ENCODE measurements around the gene HELLS. TPM values are rescaled to one million over a fixed set of nuclear protein-coding genes. Genes with fewer than 3 reads are reported as not detected.

HELLS gene
- total RNA-seq, 1 donor from 2014 or later, result 8.3 TPM

DNA sequence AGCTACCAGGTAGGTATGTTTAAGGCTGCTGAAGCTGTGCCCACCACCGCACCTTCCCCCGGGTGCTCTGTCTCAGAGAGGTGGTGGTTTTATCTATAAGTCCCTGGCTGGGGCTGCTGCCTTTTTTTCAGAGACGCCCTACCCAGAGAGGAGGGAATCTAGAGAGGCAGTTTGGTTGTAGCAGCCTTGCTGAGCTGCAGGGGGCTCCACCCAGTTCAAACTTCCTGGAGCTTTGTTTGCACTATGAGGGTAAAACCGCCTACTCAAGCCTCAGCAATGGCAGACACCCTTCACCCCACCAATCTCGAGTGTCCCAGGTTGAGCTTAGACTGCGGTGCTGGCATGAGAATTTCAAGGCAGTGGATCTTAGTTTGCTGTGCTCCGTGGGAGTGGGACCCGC is 94.3 kb downstream of the HELLS start:
- H3K27me3 ChIP-seq, result no peaks in the 10 kb centered on the region
- H3K4me1 ChIP-seq, result no peaks in the 10 kb centered on the region
- no peak overlapping the region for H3K27ac ChIP-seq
- H3K9me3 ChIP-seq, result no peaks in the 10 kb centered on the region
- DNase-seq (ENCODE audit: extremely low spot score in 2 of 2), result no peak
- no peak overlapping the region for H3K4me3 ChIP-seq
- intact Hi-C loops (cut with DNase I), result no loop called here
- H3K36me3 ChIP-seq, result no peaks in the 10 kb centered on the region
- no peak for TF ChIP-seq POLR2A (IDR thresholded peaks at IDR 0.05)
- TF ChIP-seq, protein P1, sequence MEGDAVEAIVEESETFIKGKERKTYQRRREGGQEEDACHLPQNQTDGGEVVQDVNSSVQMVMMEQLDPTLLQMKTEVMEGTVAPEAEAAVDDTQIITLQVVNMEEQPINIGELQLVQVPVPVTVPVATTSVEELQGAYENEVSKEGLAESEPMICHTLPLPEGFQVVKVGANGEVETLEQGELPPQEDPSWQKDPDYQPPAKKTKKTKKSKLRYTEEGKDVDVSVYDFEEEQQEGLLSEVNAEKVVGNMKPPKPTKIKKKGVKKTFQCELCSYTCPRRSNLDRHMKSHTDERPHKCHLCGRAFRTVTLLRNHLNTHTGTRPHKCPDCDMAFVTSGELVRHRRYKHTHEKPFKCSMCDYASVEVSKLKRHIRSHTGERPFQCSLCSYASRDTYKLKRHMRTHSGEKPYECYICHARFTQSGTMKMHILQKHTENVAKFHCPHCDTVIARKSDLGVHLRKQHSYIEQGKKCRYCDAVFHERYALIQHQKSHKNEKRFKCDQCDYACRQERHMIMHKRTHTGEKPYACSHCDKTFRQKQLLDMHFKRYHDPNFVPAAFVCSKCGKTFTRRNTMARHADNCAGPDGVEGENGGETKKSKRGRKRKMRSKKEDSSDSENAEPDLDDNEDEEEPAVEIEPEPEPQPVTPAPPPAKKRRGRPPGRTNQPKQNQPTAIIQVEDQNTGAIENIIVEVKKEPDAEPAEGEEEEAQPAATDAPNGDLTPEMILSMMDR (IDR thresholded peaks at IDR 0.05), result no peak
- no peak for TF ChIP-seq POLR2AphosphoS5 (IDR thresholded peaks at IDR 0.05; ENCODE audit: insufficient read depth in 1 of 2, low read depth in 1 of 2)

DNA sequence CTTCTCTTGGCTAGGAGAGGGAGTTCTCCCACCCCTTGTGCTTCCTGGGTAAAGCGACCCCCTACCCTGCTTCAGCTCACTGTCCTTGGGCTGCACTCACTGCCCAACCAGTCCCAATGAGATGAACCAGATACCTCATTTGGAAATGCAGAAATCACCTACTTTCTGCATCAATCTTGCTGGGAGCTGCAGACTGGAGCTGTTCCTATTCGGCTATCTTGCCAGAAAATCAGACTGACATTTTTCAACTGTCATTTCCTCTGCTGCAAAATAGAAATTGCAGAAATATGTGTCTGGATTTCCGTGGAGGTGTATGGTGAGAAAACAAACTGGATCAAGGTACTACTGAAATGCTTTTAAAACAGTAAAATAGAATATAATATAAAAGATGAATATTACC is 95.0 kb downstream of the HELLS start:
- intact Hi-C loops (cut with DNase I), result no loop called here
- DNase-seq (ENCODE audit: extremely low spot score in 2 of 2), result no peak
- TF ChIP-seq POLR2A (IDR thresholded peaks at IDR 0.05) (no peak), POLR2AphosphoS5 (IDR thresholded peaks at IDR 0.05; ENCODE audit: insufficient read depth in 1 of 2, low read depth in 1 of 2) (no peak)
- TF ChIP-seq, protein P1 (IDR thresholded peaks at IDR 0.05), result no peak
- Histone ChIP-seq H3K36me3 (no peaks in the 10 kb centered on the region), H3K27me3 (no peaks in the 10 kb centered on the region), H3K9me3 (no peaks in the 10 kb centered on the region), H3K27ac (no peak overlapping the region), H3K4me1 (no peaks in the 10 kb centered on the region), H3K4me3 (no peak overlapping the region)

DNA sequence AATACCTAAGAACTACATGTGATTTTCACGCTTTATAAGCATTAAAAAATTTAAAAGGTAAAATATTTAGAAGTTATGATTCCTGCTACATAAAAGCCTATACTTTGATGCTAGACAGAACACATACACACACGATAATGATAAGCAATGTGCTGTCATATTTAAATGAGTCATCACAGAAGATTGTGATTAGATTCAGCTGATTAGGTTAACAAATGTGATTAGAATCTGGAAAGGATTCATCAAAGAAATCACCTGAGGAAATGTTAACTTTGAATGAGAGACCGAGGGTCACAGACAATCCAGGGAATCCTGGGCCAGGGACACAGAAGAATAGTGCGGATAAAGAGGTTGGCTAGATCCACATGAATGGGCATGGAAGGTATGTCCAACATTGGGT is 95.9 kb downstream of the HELLS start:
- Histone ChIP-seq H3K4me1 (no peaks in the 10 kb centered on the region), H3K36me3 (no peaks in the 10 kb centered on the region), H3K9me3 (no peaks in the 10 kb centered on the region), H3K4me3 (no peak overlapping the region), H3K27ac (no peak overlapping the region), H3K27me3 (no peaks in the 10 kb centered on the region)
- no peak for DNase-seq (ENCODE audit: extremely low spot score in 2 of 2)
- intact Hi-C loops (cut with DNase I), result no loop called here
- TF ChIP-seq, protein P1 (IDR thresholded peaks at IDR 0.05), result no peak
- TF ChIP-seq POLR2A (IDR thresholded peaks at IDR 0.05) (no peak), POLR2AphosphoS5 (IDR thresholded peaks at IDR 0.05; ENCODE audit: insufficient read depth in 1 of 2, low read depth in 1 of 2) (no peak)

DNA sequence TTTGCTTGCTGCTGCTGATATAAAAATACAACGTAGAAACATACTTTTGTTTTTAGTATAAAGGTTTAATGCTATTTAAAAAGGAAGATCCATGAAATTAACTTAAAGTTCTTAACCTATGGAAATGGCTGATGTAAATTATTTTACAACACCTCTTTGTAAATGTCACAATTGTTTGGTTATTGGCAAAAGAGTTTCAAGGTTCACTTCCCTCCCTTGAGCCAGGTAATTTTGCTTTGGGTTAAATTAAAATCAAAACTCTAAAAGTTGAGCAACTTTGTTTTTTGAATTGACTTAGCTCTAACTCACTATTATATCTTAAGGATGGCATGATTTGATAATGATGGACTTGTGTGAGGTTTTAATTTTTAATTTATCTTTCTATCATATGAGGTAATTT is 98.8 kb downstream of the HELLS start:
- no peak overlapping the region for H3K27ac ChIP-seq
- no peak overlapping the region for H3K4me3 ChIP-seq
- no peak for DNase-seq (ENCODE audit: extremely low spot score in 2 of 2)
- no peaks in the 10 kb centered on the region for H3K9me3 ChIP-seq
- TF ChIP-seq POLR2AphosphoS5 (IDR thresholded peaks at IDR 0.05; ENCODE audit: insufficient read depth in 1 of 2, low read depth in 1 of 2) (no peak), POLR2A (IDR thresholded peaks at IDR 0.05) (no peak)
- TF ChIP-seq, protein P1 (IDR thresholded peaks at IDR 0.05), result no peak
- no peaks in the 10 kb centered on the region for H3K4me1 ChIP-seq
- no peaks in the 10 kb centered on the region for H3K27me3 ChIP-seq
- no peaks in the 10 kb centered on the region for H3K36me3 ChIP-seq
- intact Hi-C loops (cut with DNase I), result no loop called here

DNA sequence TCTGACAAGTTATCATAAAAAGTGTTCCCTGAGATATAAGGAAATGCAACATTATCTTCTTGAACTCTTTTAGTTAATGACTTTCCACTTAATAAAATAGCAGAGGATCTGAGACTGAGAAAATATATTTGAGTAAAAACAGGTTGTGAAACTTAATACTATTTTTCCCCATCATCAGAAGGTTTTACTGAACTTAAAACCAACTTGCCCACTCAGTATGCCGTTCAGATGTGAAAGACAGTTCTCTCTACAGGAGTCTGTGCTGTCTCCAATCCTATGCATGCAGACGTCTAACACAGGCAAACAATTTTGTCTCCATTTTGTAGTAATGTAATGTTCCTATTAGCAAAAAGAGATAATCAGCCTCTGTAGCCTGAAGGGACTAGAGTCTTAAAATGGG is 99.7 kb downstream of the HELLS start:
- Histone ChIP-seq H3K36me3 (no peaks in the 10 kb centered on the region), H3K27ac (no peak overlapping the region), H3K9me3 (no peaks in the 10 kb centered on the region), H3K27me3 (no peaks in the 10 kb centered on the region), H3K4me1 (no peaks in the 10 kb centered on the region), H3K4me3 (no peak overlapping the region)
- no peak for DNase-seq (ENCODE audit: extremely low spot score in 2 of 2)
- TF ChIP-seq POLR2A (IDR thresholded peaks at IDR 0.05), result no peak
- no peak for TF ChIP-seq POLR2AphosphoS5 (IDR thresholded peaks at IDR 0.05; ENCODE audit: insufficient read depth in 1 of 2, low read depth in 1 of 2)
- TF ChIP-seq, protein P1 (IDR thresholded peaks at IDR 0.05), result no peak
- intact Hi-C loops (cut with DNase I), result no loop called here

Other genes starting within 250 kb of the HELLS start
- gene NOC3L, start 182.8 kb upstream of the HELLS start, total RNA-seq, result 21.1 TPM
- 14.7 TPM for gene TBC1D12, start 143.2 kb upstream of the HELLS start, total RNA-seq
- gene CYP2C18, start 137.9 kb downstream of the HELLS start, total RNA-seq, result 11.5 TPM
- 6.1 TPM for gene CYP2C19, start 216.9 kb downstream of the HELLS start, total RNA-seq

Data from vagina (tissue), 2 donors.